ENCODE results near the gene RAB37. TPM values are rescaled to one million over a fixed set of nuclear protein-coding genes. Genes with fewer than 3 reads are reported as not detected.

RAB37 gene
- polyA plus RNA-seq, 1 donor from 2014 or later: not detected

DNA sequence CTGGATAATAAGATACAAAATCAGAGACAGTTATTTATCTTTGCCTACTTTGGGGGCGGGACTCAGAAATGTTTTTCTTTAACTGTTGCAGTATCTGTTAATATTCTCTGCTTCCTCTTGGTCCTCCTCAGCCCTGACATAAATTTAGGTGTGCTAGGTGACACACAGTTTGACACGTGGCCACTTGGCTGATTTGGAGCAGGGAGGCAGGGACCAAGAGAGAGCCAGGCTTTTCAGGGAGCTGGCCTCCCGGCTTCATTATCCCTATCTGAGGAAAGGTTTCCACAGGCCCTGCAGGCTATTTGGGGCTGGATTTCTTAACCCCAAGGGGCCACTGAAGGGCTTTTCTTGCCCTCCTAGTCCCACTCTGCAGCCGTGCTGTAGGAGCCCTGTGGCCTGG, 59.2 kb downstream of the RAB37 start:
- Histone ChIP-seq H4K20me1 (ENCODE audit: insufficient read depth) (no peaks in the 10 kb centered on the region), H3K4me3 (ENCODE audit: low read length) (no peak overlapping the region), H3K27me3 (ENCODE audit: insufficient read depth, low read depth, low read length) (no peaks in the 10 kb centered on the region), H3K9me2 (ENCODE audit: insufficient read depth, low read length) (no peaks in the 10 kb centered on the region), H3K9ac (ENCODE audit: low read length) (no peak overlapping the region), H3K9me3 (ENCODE audit: low read length) (no peaks in the 10 kb centered on the region), H3F3A (ENCODE audit: insufficient read depth, low read length, poor library complexity, severe bottlenecking) (no peaks in the 10 kb centered on the region), H3K79me2 (replicated peaks; ENCODE audit: insufficient read depth, low read length) (no peaks in the 10 kb centered on the region), H3K27ac (ENCODE audit: low read length) (no peak overlapping the region), H3K4me2 (ENCODE audit: low read length) (no peak overlapping the region), H3K36me3 (ENCODE audit: insufficient read depth, low read length) (no peaks in the 10 kb centered on the region), H2AFZ (ENCODE audit: low read depth, low read length) (no peak overlapping the region)
- no peak for TF ChIP-seq EP300 (conservative IDR thresholded peaks at IDR 0.05; ENCODE audit: poor library complexity, severe bottlenecking)
- no peak for TF ChIP-seq MXI1 (conservative IDR thresholded peaks at IDR 0.05; ENCODE audit: poor library complexity, severe bottlenecking)
- no peak for TF ChIP-seq SMC3 (conservative IDR thresholded peaks at IDR 0.05; ENCODE audit: poor library complexity)
- TF ChIP-seq TAF1 (IDR thresholded peaks at IDR 0.05; ENCODE audit: low read depth): no peak
- no peak for TF ChIP-seq CTCF (IDR thresholded peaks at IDR 0.05; ENCODE audit: poor library complexity, severe bottlenecking)
- TF ChIP-seq EZH2 (IDR thresholded peaks at IDR 0.05; ENCODE audit: borderline replicate concordance, insufficient read depth, low read length, poor library complexity, severe bottlenecking): no peak
- TF ChIP-seq, protein P1, sequence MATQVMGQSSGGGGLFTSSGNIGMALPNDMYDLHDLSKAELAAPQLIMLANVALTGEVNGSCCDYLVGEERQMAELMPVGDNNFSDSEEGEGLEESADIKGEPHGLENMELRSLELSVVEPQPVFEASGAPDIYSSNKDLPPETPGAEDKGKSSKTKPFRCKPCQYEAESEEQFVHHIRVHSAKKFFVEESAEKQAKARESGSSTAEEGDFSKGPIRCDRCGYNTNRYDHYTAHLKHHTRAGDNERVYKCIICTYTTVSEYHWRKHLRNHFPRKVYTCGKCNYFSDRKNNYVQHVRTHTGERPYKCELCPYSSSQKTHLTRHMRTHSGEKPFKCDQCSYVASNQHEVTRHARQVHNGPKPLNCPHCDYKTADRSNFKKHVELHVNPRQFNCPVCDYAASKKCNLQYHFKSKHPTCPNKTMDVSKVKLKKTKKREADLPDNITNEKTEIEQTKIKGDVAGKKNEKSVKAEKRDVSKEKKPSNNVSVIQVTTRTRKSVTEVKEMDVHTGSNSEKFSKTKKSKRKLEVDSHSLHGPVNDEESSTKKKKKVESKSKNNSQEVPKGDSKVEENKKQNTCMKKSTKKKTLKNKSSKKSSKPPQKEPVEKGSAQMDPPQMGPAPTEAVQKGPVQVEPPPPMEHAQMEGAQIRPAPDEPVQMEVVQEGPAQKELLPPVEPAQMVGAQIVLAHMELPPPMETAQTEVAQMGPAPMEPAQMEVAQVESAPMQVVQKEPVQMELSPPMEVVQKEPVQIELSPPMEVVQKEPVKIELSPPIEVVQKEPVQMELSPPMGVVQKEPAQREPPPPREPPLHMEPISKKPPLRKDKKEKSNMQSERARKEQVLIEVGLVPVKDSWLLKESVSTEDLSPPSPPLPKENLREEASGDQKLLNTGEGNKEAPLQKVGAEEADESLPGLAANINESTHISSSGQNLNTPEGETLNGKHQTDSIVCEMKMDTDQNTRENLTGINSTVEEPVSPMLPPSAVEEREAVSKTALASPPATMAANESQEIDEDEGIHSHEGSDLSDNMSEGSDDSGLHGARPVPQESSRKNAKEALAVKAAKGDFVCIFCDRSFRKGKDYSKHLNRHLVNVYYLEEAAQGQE (IDR thresholded peaks at IDR 0.05; ENCODE audit: borderline replicate concordance): no peak
- no peak for TF ChIP-seq RAD21 (conservative IDR thresholded peaks at IDR 0.05)
- no peak for TF ChIP-seq POLR2AphosphoS5 (IDR thresholded peaks at IDR 0.05)

DNA sequence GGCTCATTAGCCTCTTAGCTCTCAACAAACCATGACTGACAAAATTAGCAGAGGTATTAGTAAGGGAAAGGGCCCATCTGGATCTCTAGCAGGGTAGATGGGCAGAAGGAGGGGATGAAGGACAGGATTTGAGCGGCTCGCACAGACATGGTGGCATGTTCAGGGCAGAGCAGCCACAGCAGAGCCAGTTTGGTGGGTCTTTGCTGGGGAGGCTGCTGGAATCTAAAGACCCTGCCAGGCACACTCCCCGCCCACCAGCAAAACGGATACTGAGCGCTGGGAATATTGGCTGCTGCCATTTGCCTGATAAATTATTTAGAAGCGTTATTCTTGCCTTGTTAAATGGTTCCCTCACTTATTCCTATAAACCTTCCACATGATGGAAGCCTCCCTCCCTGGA, 59.8 kb downstream of the RAB37 start:
- Histone ChIP-seq H3K36me3 (ENCODE audit: insufficient read depth, low read length) (no peaks in the 10 kb centered on the region), H3F3A (ENCODE audit: insufficient read depth, low read length, poor library complexity, severe bottlenecking) (no peaks in the 10 kb centered on the region), H3K4me2 (ENCODE audit: low read length) (no peak overlapping the region), H3K4me3 (ENCODE audit: low read length) (no peak overlapping the region), H3K9ac (ENCODE audit: low read length) (no peak overlapping the region), H2AFZ (ENCODE audit: low read depth, low read length) (no peak overlapping the region), H3K79me2 (replicated peaks; ENCODE audit: insufficient read depth, low read length) (no peaks in the 10 kb centered on the region), H4K20me1 (ENCODE audit: insufficient read depth) (no peaks in the 10 kb centered on the region), H3K27me3 (ENCODE audit: insufficient read depth, low read depth, low read length) (no peaks in the 10 kb centered on the region), H3K9me2 (ENCODE audit: insufficient read depth, low read length) (no peaks in the 10 kb centered on the region), H3K27ac (ENCODE audit: low read length) (no peak overlapping the region), H3K9me3 (ENCODE audit: low read length) (no peaks in the 10 kb centered on the region)
- TF ChIP-seq TAF1 (IDR thresholded peaks at IDR 0.05; ENCODE audit: low read depth) (no peak), POLR2AphosphoS5 (IDR thresholded peaks at IDR 0.05) (no peak), RAD21 (conservative IDR thresholded peaks at IDR 0.05) (no peak), EZH2 (IDR thresholded peaks at IDR 0.05; ENCODE audit: borderline replicate concordance, insufficient read depth, low read length, poor library complexity, severe bottlenecking) (no peak), SMC3 (conservative IDR thresholded peaks at IDR 0.05; ENCODE audit: poor library complexity) (no peak), EP300 (conservative IDR thresholded peaks at IDR 0.05; ENCODE audit: poor library complexity, severe bottlenecking) (no peak), CTCF (IDR thresholded peaks at IDR 0.05; ENCODE audit: poor library complexity, severe bottlenecking) (no peak), MXI1 (conservative IDR thresholded peaks at IDR 0.05; ENCODE audit: poor library complexity, severe bottlenecking) (no peak)
- TF ChIP-seq, protein P1 (IDR thresholded peaks at IDR 0.05; ENCODE audit: borderline replicate concordance): no peak
